HUES6 (cell line): ENCODE data around the gene HECA.

Experiments
- H3K27ac ChIP-seq: 2 replicates; pipeline ENCODE4 v1.7.0; 2013; ENCODE audit warnings: low read depth, mild to moderate bottlenecking, low read length, inconsistent platforms
- H3K27me3 ChIP-seq: 2 replicates; pipeline ENCODE4 v1.6.1; 2013; ENCODE audit warnings: low read length; ENCODE audit not compliant: control insufficient read depth, insufficient read depth
- H3K36me3 ChIP-seq: 2 replicates; pipeline ENCODE4 v1.6.1; 2013; ENCODE audit warnings: low read length; ENCODE audit not compliant: control insufficient read depth, insufficient read depth
- H3K4me1 ChIP-seq: 2 replicates; pipeline ENCODE4 v1.6.1; 2013; ENCODE audit warnings: low read length; ENCODE audit not compliant: control insufficient read depth, insufficient read depth
- H3K4me3 ChIP-seq: 2 replicates; pipeline ENCODE4 v1.5.1; 2013; ENCODE audit warnings: low read depth, low read length
- H3K9ac ChIP-seq: one replicate; pipeline ENCODE4 v1.6.1; 2013; ENCODE audit warnings: mild to moderate bottlenecking, low read length
- H3K9me3 ChIP-seq: 2 replicates; pipeline ENCODE4 v1.6.1; 2013; ENCODE audit warnings: low read depth, low read length; ENCODE audit not compliant: control insufficient read depth, insufficient read depth

The HECA gene

GRCh38 chr6:139161817-139162284, 27.0 kb downstream of the HECA start:
- Histone ChIP-seq H3K27ac (no peak overlapping the region), H3K4me3 (no peak overlapping the region)

GRCh38 chr6:139164001-139164400, 29.1 kb downstream of the HECA start:
- Histone ChIP-seq H3K4me3 (no peak overlapping the region), H3K36me3 (peaks cover 8% of the 10 kb centered on the region), H3K9me3 (no peaks in the 10 kb centered on the region), H3K27ac (no peak overlapping the region), H3K4me1 (peaks cover 12% of the 10 kb centered on the region; the same call in 1 of the 2 replicates), H3K27me3 (no peaks in the 10 kb centered on the region), H3K9ac (no peak overlapping the region)

More at GRCh38 chr6:139161817-139162284, 27.0 kb downstream of the HECA start:
- Histone ChIP-seq H3K27me3 (no peaks in the 10 kb centered on the region), H3K36me3 (peaks cover 5% of the 10 kb centered on the region), H3K9ac (no peak overlapping the region), H3K9me3 (no peaks in the 10 kb centered on the region), H3K4me1 (peaks cover 12% of the 10 kb centered on the region; the same call in 1 of the 2 replicates)

DNA sequence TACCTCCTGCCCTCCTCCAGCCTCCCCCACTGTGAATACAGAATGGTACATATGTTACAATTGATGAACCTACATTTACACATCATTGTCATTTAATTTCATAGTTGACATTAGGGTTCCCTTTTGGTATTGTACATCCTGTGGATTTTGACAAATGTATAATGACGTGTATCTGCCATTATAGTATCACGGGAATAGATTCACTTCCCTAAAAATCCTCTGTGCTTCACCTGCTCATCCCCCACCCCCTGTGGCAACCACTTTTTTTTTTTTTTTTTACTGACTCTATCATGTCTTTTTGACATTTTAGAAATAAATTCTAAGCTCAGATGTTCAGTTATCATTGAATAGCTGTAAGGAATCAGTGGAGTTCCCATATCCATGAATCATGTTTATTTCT, 30.4 kb downstream of the HECA start:
- peaks cover 12% of the 10 kb centered on the region; the same call in 1 of the 2 replicates for H3K4me1 ChIP-seq
- H3K36me3 ChIP-seq: peaks cover 8% of the 10 kb centered on the region
- H3K9ac ChIP-seq: no peak overlapping the region
- no peak overlapping the region for H3K4me3 ChIP-seq
- no peak overlapping the region for H3K27ac ChIP-seq
- no peaks in the 10 kb centered on the region for H3K9me3 ChIP-seq
- no peaks in the 10 kb centered on the region for H3K27me3 ChIP-seq

- Histone ChIP-seq H3K9me3 (no peaks in the 10 kb centered on the region), H3K27me3 (no peaks in the 10 kb centered on the region), H3K4me3 (no peak overlapping the region), H3K4me1 (peaks cover 7% of the 10 kb centered on the region; the same call in 1 of the 2 replicates), H3K27ac (no peak overlapping the region), H3K36me3 (peaks cover 8% of the 10 kb centered on the region), H3K9ac (no peak overlapping the region)
These were observed 31.5 kb downstream of the HECA start for GRCh38 chr6:139166238-139166955.

DNA sequence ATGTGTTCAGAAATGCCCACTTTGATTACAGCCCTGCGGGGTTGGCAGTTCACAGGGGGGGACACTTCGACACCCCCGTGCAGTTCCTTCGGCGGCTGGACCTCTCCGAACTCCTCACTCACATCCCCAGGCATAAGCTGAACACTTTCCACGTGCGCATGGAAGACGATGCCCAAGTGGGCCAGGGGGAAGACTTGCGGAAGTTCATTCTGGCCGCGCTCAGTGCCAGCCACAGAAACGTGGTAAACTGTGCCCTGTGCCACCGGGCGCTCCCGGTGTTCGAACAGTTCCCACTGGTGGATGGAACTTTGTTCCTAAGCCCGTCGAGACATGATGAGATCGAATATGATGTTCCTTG, 32.1 kb downstream of the HECA start:
- Histone ChIP-seq H3K9me3 (no peaks in the 10 kb centered on the region), H3K36me3 (peaks cover 8% of the 10 kb centered on the region), H3K4me3 (no peak overlapping the region), H3K27me3 (no peaks in the 10 kb centered on the region), H3K27ac (no peak overlapping the region), H3K4me1 (0 out of 2 replicates have a peak, but pooled peaks cover 2% of the 10 kb centered on the region), H3K9ac (no peak overlapping the region)

DNA sequence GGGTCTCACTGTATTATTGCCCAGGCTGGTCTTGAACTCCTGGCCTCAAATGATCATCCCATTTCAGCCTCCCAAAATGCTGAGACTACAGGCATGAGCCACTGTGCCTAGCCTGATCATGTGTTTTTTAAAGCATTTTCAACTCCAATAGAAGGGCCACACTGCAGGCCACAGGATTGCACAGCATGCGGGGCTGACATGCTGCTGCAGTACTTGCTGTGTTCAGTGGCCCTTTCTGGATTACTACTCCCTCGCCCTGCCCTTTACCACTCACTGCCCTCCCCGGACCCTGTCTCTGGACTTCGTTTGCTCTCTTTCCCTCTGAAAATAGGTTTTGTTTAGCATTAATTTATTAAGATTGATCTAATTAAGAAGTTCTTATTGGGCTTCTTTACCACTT, 37.3 kb downstream of the HECA start:
- no peaks in the 10 kb centered on the region for H3K9me3 ChIP-seq
- H3K4me3 ChIP-seq: no peak overlapping the region
- peaks cover 4% of the 10 kb centered on the region; the same call in 1 of the 2 replicates for H3K4me1 ChIP-seq
- no peak overlapping the region for H3K9ac ChIP-seq
- H3K36me3 ChIP-seq: 0 out of 2 replicates have a peak, but pooled peaks cover under 1% of the 10 kb centered on the region
- H3K27ac ChIP-seq: no peak overlapping the region
- no peaks in the 10 kb centered on the region for H3K27me3 ChIP-seq

DNA sequence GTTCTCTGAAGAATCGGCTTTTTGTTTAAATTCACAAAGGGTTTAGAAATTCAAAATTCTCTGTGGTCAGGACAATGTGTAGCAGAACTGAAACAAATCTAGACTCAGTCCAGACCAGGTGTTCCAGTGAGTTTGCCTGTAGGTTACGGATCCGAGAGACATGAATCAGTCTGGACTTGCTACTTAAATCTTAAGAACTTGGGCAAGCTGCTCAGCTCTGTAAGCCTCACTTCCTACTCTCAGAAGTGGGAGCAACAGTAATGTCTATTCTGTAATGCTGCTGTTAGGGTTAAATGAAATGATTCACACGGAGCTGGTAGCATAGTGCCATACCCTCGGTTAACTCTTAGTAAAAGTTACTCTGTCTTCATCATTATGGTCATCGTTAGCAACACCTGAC, 37.7 kb downstream of the HECA start:
- Histone ChIP-seq H3K27ac (no peak overlapping the region), H3K27me3 (no peaks in the 10 kb centered on the region), H3K9me3 (no peaks in the 10 kb centered on the region), H3K4me3 (no peak overlapping the region), H3K4me1 (peaks cover 4% of the 10 kb centered on the region; the same call in 1 of the 2 replicates), H3K9ac (no peak overlapping the region), H3K36me3 (0 out of 2 replicates have a peak, but pooled peaks cover 2% of the 10 kb centered on the region)

DNA sequence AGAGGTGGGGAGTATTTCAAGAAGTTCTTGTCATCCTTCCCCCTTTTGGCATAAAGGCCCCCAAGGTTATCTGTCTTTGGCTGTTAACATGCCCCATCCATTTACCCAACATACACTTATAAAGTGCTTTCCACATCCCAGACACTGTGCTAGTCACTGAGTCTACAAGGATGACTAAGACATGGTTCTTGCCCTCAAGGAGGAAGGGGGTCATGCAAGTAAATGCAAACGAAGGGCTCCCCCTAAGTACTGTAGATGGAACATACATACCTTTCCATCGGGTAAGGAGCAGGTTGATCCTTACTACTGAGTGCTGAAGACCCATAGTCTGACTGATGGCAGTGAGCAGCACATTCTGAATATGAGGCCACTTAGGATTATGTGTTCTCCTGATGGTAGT, 38.3 kb downstream of the HECA start:
- Histone ChIP-seq H3K27me3 (no peaks in the 10 kb centered on the region), H3K9me3 (no peaks in the 10 kb centered on the region), H3K4me1 (peaks cover 4% of the 10 kb centered on the region; the same call in 1 of the 2 replicates), H3K27ac (no peak overlapping the region), H3K4me3 (no peak overlapping the region), H3K36me3 (peaks cover 5% of the 10 kb centered on the region; the same call in 1 of the 2 replicates), H3K9ac (no peak overlapping the region)

DNA sequence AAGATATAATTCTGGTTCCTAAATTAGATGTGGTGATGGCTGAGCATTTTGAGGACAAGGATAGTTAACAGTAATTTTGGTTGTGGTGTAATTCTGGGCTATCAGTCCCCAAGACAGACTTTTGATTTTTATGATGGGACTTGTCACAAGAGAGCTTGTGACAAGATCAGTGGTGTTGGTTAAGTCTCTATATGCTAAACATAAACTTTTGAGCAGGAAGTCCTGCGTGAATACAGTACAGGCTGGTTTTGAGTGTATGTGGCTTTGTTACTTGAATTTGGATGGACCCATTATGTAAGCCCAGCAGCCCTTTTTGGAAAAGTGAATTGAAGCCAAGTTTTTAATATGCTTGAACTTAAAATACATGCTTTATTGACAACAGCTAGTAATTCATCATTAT, 38.9 kb downstream of the HECA start:
- H3K27me3 ChIP-seq: no peaks in the 10 kb centered on the region
- no peak overlapping the region for H3K9ac ChIP-seq
- no peaks in the 10 kb centered on the region for H3K9me3 ChIP-seq
- H3K4me1 ChIP-seq: peaks cover 4% of the 10 kb centered on the region; the same call in 1 of the 2 replicates
- H3K27ac ChIP-seq: no peak overlapping the region
- H3K4me3 ChIP-seq: no peak overlapping the region
- peaks cover 5% of the 10 kb centered on the region; the same call in 1 of the 2 replicates for H3K36me3 ChIP-seq

GRCh38 chr6:139174961-139175360, 40.1 kb downstream of the HECA start:
- Histone ChIP-seq H3K9me3 (no peaks in the 10 kb centered on the region), H3K36me3 (peaks cover 5% of the 10 kb centered on the region; the same call in 1 of the 2 replicates), H3K27ac (no peak overlapping the region), H3K27me3 (no peaks in the 10 kb centered on the region), H3K9ac (no peak overlapping the region), H3K4me3 (no peak overlapping the region), H3K4me1 (peaks cover 4% of the 10 kb centered on the region; the same call in 1 of the 2 replicates)

GRCh38 chr6:139175389-139175948, 40.6 kb downstream of the HECA start:
- H3K4me3 ChIP-seq: no peak overlapping the region
- H3K9ac ChIP-seq: no peak overlapping the region
- no peak overlapping the region for H3K27ac ChIP-seq
- H3K9me3 ChIP-seq: no peaks in the 10 kb centered on the region
- no peaks in the 10 kb centered on the region for H3K27me3 ChIP-seq
- peaks cover 4% of the 10 kb centered on the region; the same call in 1 of the 2 replicates for H3K4me1 ChIP-seq
- peaks cover 5% of the 10 kb centered on the region; the same call in 1 of the 2 replicates for H3K36me3 ChIP-seq
